Measurements from ENCODE around the gene KPNA4. TPM values are rescaled to one million over a fixed set of nuclear protein-coding genes. Genes with fewer than 3 reads are reported as not detected.

KPNA4 gene
- total RNA-seq, 1 experiment from 2014 or later = 76.7 TPM

DNA sequence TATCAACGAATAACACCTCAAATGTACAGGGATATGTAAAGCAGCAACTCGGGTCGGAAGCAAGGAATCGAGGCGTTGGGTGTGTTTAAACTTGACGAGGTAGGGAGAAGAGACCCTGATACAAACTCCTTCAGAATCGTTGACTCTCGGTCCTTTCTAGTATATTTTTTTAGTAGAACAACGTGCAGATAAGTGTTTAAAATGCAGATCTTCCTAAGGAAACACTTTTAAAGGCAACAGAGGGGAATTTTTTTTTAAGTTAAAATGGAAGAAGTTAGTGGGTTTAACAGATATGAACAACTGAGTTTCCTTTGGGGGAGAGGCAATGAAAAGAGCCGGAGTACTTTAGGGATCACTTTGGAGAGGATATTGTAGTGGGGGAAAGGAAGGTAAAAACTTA is 1.1 kb upstream of the KPNA4 start:
- Histone ChIP-seq H2BK5ac (ENCODE audit: insufficient read length, low read length) (no peak overlapping the region), H2BK12ac (ENCODE audit: insufficient read length, low read depth, low read length) (no peak overlapping the region), H2BK120ac (ENCODE audit: low read depth, low read length, poor library complexity, severe bottlenecking) (no peak overlapping the region), H3K27ac (ENCODE audit: insufficient read length, low read depth, low read length) (no peak overlapping the region), H3K27me3 (ENCODE audit: insufficient read depth, low read length) (no peaks in the 10 kb centered on the region), H4K8ac (replicated peaks; ENCODE audit: insufficient read length, low read depth, low read length) (no peak overlapping the region), H3K23me2 (ENCODE audit: insufficient read length, low read depth, low read length, poor library complexity, severe bottlenecking) (peaks cover 14% of the 10 kb centered on the region), H3K79me2 (ENCODE audit: insufficient read depth, low read length) (peaks cover 23% of the 10 kb centered on the region; the same call in 1 of the 2 replicates), H3K14ac (ENCODE audit: insufficient read depth, low read length) (no peak overlapping the region), H4K91ac (ENCODE audit: insufficient read length, low read depth, low read length) (no peak overlapping the region), H2BK15ac (ENCODE audit: low read depth, low read length) (no peak overlapping the region), H2BK20ac (ENCODE audit: low read depth, low read length, poor library complexity, severe bottlenecking) (no peak overlapping the region), H3K9ac (ENCODE audit: extremely low read depth, insufficient read length, low read length) (peak overlapping the region; percentile 81), H2AFZ (ENCODE audit: low read length) (no peak overlapping the region), H3K4me1 (ENCODE audit: insufficient read depth, low read length) (0 out of 2 replicates have a peak, but pooled peaks cover 2% of the 10 kb centered on the region), H3K18ac (ENCODE audit: insufficient read length, low read depth, low read length) (no peak overlapping the region), H2AK5ac (ENCODE audit: insufficient read length, low read length) (no peak overlapping the region), H3K56ac (ENCODE audit: insufficient read length, low read depth, low read length) (no peak overlapping the region), H4K5ac (ENCODE audit: insufficient read length, low read depth, low read length) (no peak overlapping the region), H3T11ph (ENCODE audit: low read length) (no peak overlapping the region), H3K4me2 (ENCODE audit: insufficient read depth, insufficient read length, low read length) (peak overlapping the region; percentile 68), H4K20me1 (ENCODE audit: control insufficient read depth, insufficient read depth, insufficient read length) (no peaks in the 10 kb centered on the region), H3K79me1 (ENCODE audit: insufficient read depth, low read depth, low read length, poor library complexity, severe bottlenecking) (peaks cover 3% of the 10 kb centered on the region), H3K9me3 (ENCODE audit: control insufficient read depth, low read depth, low read length) (no peaks in the 10 kb centered on the region), H3K23ac (ENCODE audit: insufficient read length, low read depth, low read length) (no peak overlapping the region), H3K4ac (ENCODE audit: low read depth, low read length) (no peak overlapping the region)
- Mint-ChIP-seq H3K4me3 (peak overlapping the region; percentile 94 to 96), H3K9me3 (peaks cover 3 to 9% of the 10 kb centered on the region in 2 experiments; a peak in 3 of 5 replicates), H3K36me3 (ENCODE audit: insufficient read depth in 1 of 3, low read depth in 3 of 3) (peaks cover 26 to 38% (median 27%) of the 10 kb centered on the region in 3 experiments), H3K27me3 (ENCODE audit: low read depth) (peaks cover 2% of the 10 kb centered on the region; the same call in 1 of the 2 replicates), H3K4me1 (peaks cover 27 to 31% of the 10 kb centered on the region in 2 experiments), H3K27ac (no peak overlapping the region)
- DNase-seq = no peak
- no CpG with 5 or more reads among the region's 10 CpGs for WGBS (ENCODE audit: extremely low coverage, insufficient read length, low lambda C conversion rate)
- TF ChIP-seq, protein P1, sequence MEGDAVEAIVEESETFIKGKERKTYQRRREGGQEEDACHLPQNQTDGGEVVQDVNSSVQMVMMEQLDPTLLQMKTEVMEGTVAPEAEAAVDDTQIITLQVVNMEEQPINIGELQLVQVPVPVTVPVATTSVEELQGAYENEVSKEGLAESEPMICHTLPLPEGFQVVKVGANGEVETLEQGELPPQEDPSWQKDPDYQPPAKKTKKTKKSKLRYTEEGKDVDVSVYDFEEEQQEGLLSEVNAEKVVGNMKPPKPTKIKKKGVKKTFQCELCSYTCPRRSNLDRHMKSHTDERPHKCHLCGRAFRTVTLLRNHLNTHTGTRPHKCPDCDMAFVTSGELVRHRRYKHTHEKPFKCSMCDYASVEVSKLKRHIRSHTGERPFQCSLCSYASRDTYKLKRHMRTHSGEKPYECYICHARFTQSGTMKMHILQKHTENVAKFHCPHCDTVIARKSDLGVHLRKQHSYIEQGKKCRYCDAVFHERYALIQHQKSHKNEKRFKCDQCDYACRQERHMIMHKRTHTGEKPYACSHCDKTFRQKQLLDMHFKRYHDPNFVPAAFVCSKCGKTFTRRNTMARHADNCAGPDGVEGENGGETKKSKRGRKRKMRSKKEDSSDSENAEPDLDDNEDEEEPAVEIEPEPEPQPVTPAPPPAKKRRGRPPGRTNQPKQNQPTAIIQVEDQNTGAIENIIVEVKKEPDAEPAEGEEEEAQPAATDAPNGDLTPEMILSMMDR (conservative IDR thresholded peaks at IDR 0.05) = no peak
